HepG2 (cell line): ENCODE data around the gene NRG3. TPM values are rescaled to one million over a fixed set of nuclear protein-coding genes. Genes with fewer than 3 reads are reported as not detected.

ENCODE experiments used
- ATAC-seq: fragments of 200-7000 bp; cut with Tn5 transposase; 3 replicates; pipeline ENCODE4 v1.9.1; 2020; ENCODE audit warnings: mild to moderate bottlenecking, moderate library complexity
- BruUV-seq: library from RNA; stranded (reverse); fragments of 400-500 nt; replicated peaks from 2 replicates; lab custom pipeline; 2021; lab: Mats Ljungman, UMichigan
- CTCF ChIA-PET: fragments of 300-600 bp; formaldehyde crosslinking; extraction: SDS; loops from one replicate; lab custom pipeline; 2021; ENCODE audit warnings: low total read pairs, inconsistent platforms, low intra/inter-chr PET ratio; lab: Yijun Ruan, JAX
- POLR2A ChIA-PET: fragments of 350-600 bp; sonication (Branson Sonifier 250); formaldehyde crosslinking; loops from one replicate; lab custom pipeline; 2020; ENCODE audit warnings: antibody characterized with exemption, inconsistent platforms; lab: Yijun Ruan, JAX
- DNase-seq: peaks from one replicate; pipeline ENCODE4 v3.0.0-alpha.2; 2015; ENCODE audit warnings: low spot score
- FAIRE-seq: peaks from 3 replicates; lab custom pipeline; 2011; peaks lifted over from hg19 to GRCh38; lab: Jason Lieb, UNC
- H2AFZ ChIP-seq: one replicate; pipeline ENCODE4 v1.6.1; 2011; ENCODE audit warnings: low read length, inconsistent platforms
- H3K27ac ChIP-seq: fragments of 300-600 bp; 3 replicates; pipeline ENCODE4 v1.8.0; 2011; ENCODE audit warnings: mixed run types, mild to moderate bottlenecking, mixed read lengths, low read length, inconsistent platforms; ENCODE audit not compliant: insufficient read depth; ENCODE audit errors: extremely low read length
- H3K27me3 ChIP-seq, 2 experiments: fragments of 200-600 bp in 1 of 2; 2 replicates in 1 of 2; 3 replicates in 1 of 2; pipeline versions ENCODE4 v1.6.0 to v1.8.0; 2011; ENCODE audit warnings: low read length in 2 of 2, mild to moderate bottlenecking in 2 of 2, moderate library complexity in 2 of 2, inconsistent platforms in 1 of 2; ENCODE audit not compliant: insufficient read depth in 2 of 2, control insufficient read depth in 1 of 2
- H3K36me3 ChIP-seq, 2 experiments: fragments of 200-600 bp in 1 of 2; replicated peaks in 1 of 2; 2 replicates in 1 of 2; 3 replicates in 1 of 2; pipeline versions ENCODE4 v1.5.1 to v1.8.0; 2011; ENCODE audit warnings: low read length in 2 of 2, inconsistent platforms in 1 of 2; ENCODE audit not compliant: insufficient read depth in 2 of 2, control insufficient read depth in 1 of 2
- H3K4me1 ChIP-seq: 2 replicates; pipeline ENCODE4 v1.5.1; 2012; ENCODE audit warnings: low read length, inconsistent platforms; ENCODE audit not compliant: insufficient read depth
- H3K4me2 ChIP-seq: 2 replicates; pipeline ENCODE4 v1.6.0; 2011; ENCODE audit warnings: low read depth, low read length, inconsistent platforms
- H3K4me3 ChIP-seq, 3 experiments: fragments of 200-600 bp in 1 of 3; sonication (generic), shearing (Covaris generic) in 1 of 3; replicated peaks in 1 of 3; 2 replicates each; pipeline ENCODE4 v1.5.1; 2011 to 2016; ENCODE audit warnings: low read length in 3 of 3, inconsistent platforms in 2 of 3, low read depth in 2 of 3, mild to moderate bottlenecking in 2 of 3, control low read depth in 1 of 3, mixed read lengths in 1 of 3; ENCODE audit not compliant: insufficient read depth in 1 of 3
- H3K79me2 ChIP-seq: one replicate; pipeline ENCODE4 v1.6.1; 2011; ENCODE audit warnings: low read length, inconsistent platforms; ENCODE audit not compliant: insufficient read depth
- H3K9ac ChIP-seq: 2 replicates; pipeline ENCODE4 v1.6.0; 2011; ENCODE audit warnings: mild to moderate bottlenecking, low read depth, low read length, inconsistent platforms; ENCODE audit not compliant: insufficient read depth
- H3K9me3 ChIP-seq: 2 replicates; pipeline ENCODE4 v1.5.1; 2012; ENCODE audit warnings: mild to moderate bottlenecking, low read length
- H4K20me1 ChIP-seq: 2 replicates; pipeline ENCODE4 v1.6.0; 2011; ENCODE audit warnings: inconsistent platforms, mild to moderate bottlenecking, low read length, moderate library complexity; ENCODE audit not compliant: insufficient read depth
- MAF1 ChIP-seq: sonication (generic); formaldehyde crosslinking; IDR thresholded peaks from 2 replicates; pipeline ENCODE4 v1.5.0; 2020; ENCODE audit warnings: missing genetic modification reagents, borderline replicate concordance
- MAFF ChIP-seq: IDR thresholded peaks from 2 replicates; pipeline ENCODE4 v1.6.1; 2011; ENCODE audit warnings: low read depth, low read length, improper control_type of control experiment
- ZNF451 ChIP-seq: sonication (generic); formaldehyde crosslinking; IDR thresholded peaks from 2 replicates; pipeline ENCODE4 v1.5.0; 2020; ENCODE audit warnings: mild to moderate bottlenecking, missing genetic modification reagents
- ZNF574 ChIP-seq: sonication (generic); formaldehyde crosslinking; IDR thresholded peaks from 2 replicates; pipeline ENCODE4 v1.4.0; 2020; ENCODE audit warnings: missing genetic modification reagents
- ZNF710 ChIP-seq: sonication (generic); formaldehyde crosslinking; IDR thresholded peaks from 2 replicates; pipeline ENCODE4 v1.5.0; 2020; ENCODE audit warnings: mild to moderate bottlenecking, missing genetic modification reagents, borderline replicate concordance
- WGBS: methylation state at CpG from one replicate; pipeline ENCODE4 v1.1.6; 2017; ENCODE audit warnings: low lambda C conversion rate; 5-methylcytosine and 5-hydroxymethylcytosine counted together
- in situ Hi-C: cut with HindIII; loops from 2 replicates; pipeline ENCODE4 v1.10.0; 2017; ENCODE audit warnings: low pct_unique_long_range_greater_than_20kb; ENCODE audit not compliant: extremely low pct_ligation_motif_present
- intact Hi-C: fragments of 100-400 bp; cut with micrococcal nuclease; formaldehyde crosslinking; loops from one replicate; pipeline ENCODE4 v1.10.0; 2022; ENCODE audit not compliant: unreplicated experiment
- polyA plus RNA-seq, 8 experiments: library from polyadenylated mRNA; depleted of rRNA in 3 of 8; stranded (reverse) in 7 of 8; unstranded in 1 of 8; fragments of >200 nt; fragmentation: Illumina TruSeq in 4 of 8; extraction: Trizol in 4 of 8; gene quantifications; 2 replicates each; pipeline versions ENCODE4 v1.2.1 to v1.2.3, GENCODE V29; 2011 to 2016; ENCODE audit warnings: low read depth in 4 of 8, missing spikeins in 1 of 8, mixed read lengths in 1 of 8; ENCODE audit not compliant: insufficient read depth in 1 of 8
- total RNA-seq, 5 experiments: library from RNA; depleted of rRNA; stranded (reverse); fragments of >200 nt; fragmentation: Illumina TruSeq; extraction: Trizol; gene quantifications; 2 replicates each; pipeline ENCODE4 v1.2.3, GENCODE V29; 2016; ENCODE audit warnings: low read depth in 1 of 5

NRG3 gene
- total and polyA plus RNA-seq, 2 of the 13 experiments (the other 11 are each of a cell fraction or from before 2014, with no cell fraction given), result not detected

- H3K27me3 ChIP-seq, result no peaks in the 10 kb centered on the region
- in situ Hi-C loops, result no loop called here
- peaks cover 79% of the 10 kb centered on the region for H3K9me3 ChIP-seq
- no peak overlapping the region for H2AFZ ChIP-seq
- no TSS peak for BruUV-seq
- no peak overlapping the region for H3K4me3 ChIP-seq
- H3K36me3 ChIP-seq, result no peaks in the 10 kb centered on the region
- ChIA-PET POLR2A (no interaction called here), CTCF (no interaction called here)
- no peaks in the 10 kb centered on the region for H3K79me2 ChIP-seq
- no peak for FAIRE-seq
- TF ChIP-seq ZNF710 (CRISPR knock-in tag), result no peak
- no peak for TF ChIP-seq MAF1
- no peak for TF ChIP-seq ZNF574
- TF ChIP-seq MAFF, result no peak
- TF ChIP-seq ZNF451 (CRISPR knock-in tag), result no peak
- 3% methylated on average over 2 of the region's 2 CpGs for WGBS
- no peak overlapping the region for H3K27ac ChIP-seq
- intact Hi-C loops, result no loop called here
- ATAC-seq, result no peak
- H3K4me1 ChIP-seq, result no peaks in the 10 kb centered on the region
- no peak for DNase-seq
- H4K20me1 ChIP-seq, result no peaks in the 10 kb centered on the region
- no peak overlapping the region for H3K4me2 ChIP-seq
- no peak overlapping the region for H3K9ac ChIP-seq
Measured at GRCh38 chr10:82685087-82685486, 810.1 kb downstream of the NRG3 start.
